Stomach (tissue), 9 donors: Measurements from ENCODE around the gene FBXL16. TPM values are rescaled to one million over a fixed set of nuclear protein-coding genes. Genes with fewer than 3 reads are reported as not detected.

ENCODE experiments used
- DNase-seq, 2 donors: peaks; one replicate each; pipeline versions ENCODE4 v3.0.0 to v3.0.0-alpha.2; 2013 to 2019
- H3K27ac ChIP-seq, 5 donors: fragments of 200-600 bp in 4 of 5; sonication (generic) in 4 of 5; one replicate each; pipeline ENCODE4 v1.5.1; 2013 to 2019; ENCODE audit warnings: mild to moderate bottlenecking in 1 of 5, moderate library complexity in 1 of 5
- H3K27me3 ChIP-seq, 3 donors: fragments of 200-600 bp; sonication (generic); one replicate each; pipeline ENCODE4 v1.5.1; 2017 to 2019; ENCODE audit warnings: mixed run types in 1 of 3
- H3K36me3 ChIP-seq, 4 donors: fragments of 200-600 bp; sonication (generic); 1 replicate in 3 of 4; 2 replicates in 1 of 4; pipeline ENCODE4 v1.5.1; 2016 to 2019
- H3K4me1 ChIP-seq, 4 donors: fragments of 200-600 bp; sonication (generic); one replicate each; pipeline ENCODE4 v1.5.1; 2016 to 2019
- H3K4me3 ChIP-seq, 4 donors: fragments of 200-600 bp; sonication (generic) in 3 of 4; one replicate each; pipeline ENCODE4 v1.5.1; 2016 to 2019; ENCODE audit warnings: mild to moderate bottlenecking in 1 of 4
- H3K9me3 ChIP-seq, 4 donors: fragments of 200-600 bp; sonication (generic); one replicate each; pipeline ENCODE4 v1.5.1; 2016 to 2019
- EP300 ChIP-seq: sonication (generic); formaldehyde crosslinking; IDR thresholded peaks from one replicate; pipeline ENCODE4 v1.6.1; 2017; ENCODE audit warnings: antibody characterized with exemption
- POLR2A ChIP-seq, 4 donors: fragments of 450-650 bp; IDR thresholded peaks; one replicate each; pipeline ENCODE4 v1.6.1; 2016; ENCODE audit warnings: antibody characterized with exemption in 4 of 4, control low read depth in 2 of 4, mild to moderate bottlenecking in 1 of 4, moderate library complexity in 1 of 4
- POLR2AphosphoS5 ChIP-seq, 3 donors: sonication (generic); formaldehyde crosslinking; IDR thresholded peaks; one replicate each; pipeline ENCODE4 v1.6.1; 2016; ENCODE audit warnings: antibody characterized with exemption in 3 of 3
- WGBS, 5 donors: extraction: QIAGEN DNeasy Blood & Tissue Kit in 3 of 5; methylation state at CpG; one replicate each; pipeline versions ENCODE4 v1.1.5 to v1.1.7; 2013 to 2018; 5-methylcytosine and 5-hydroxymethylcytosine counted together
- intact Hi-C: fragments of 100-400 bp; cut with DNase I; formaldehyde crosslinking; loops from one replicate; pipeline ENCODE4 v1.15.1; 2023; ENCODE audit warnings: low total_unique reads
- polyA plus RNA-seq, 3 donors: library from polyadenylated mRNA; stranded (reverse); fragments of 200-250 nt; gene quantifications; one replicate each; pipeline ENCODE4 v1.2.3, GENCODE V29; 2013
- total RNA-seq, 5 donors: library from RNA; depleted of rRNA; stranded (reverse); fragments of >200 nt; gene quantifications; one replicate each; pipeline versions ENCODE4 v1.1.0 to v1.2.3, GENCODE V29; 2014 to 2016
- TF ChIP-seq, protein P1 (sequence below), 7 experiments: fragments of 450-650 bp in 4 of 7; fragments of 200-600 bp in 3 of 7; sonication (generic) in 3 of 7; IDR thresholded peaks; one replicate each; pipeline ENCODE4 v1.5.1; 2016 to 2019; ENCODE audit warnings: antibody characterized with exemption in 7 of 7, control low read depth in 2 of 7, mild to moderate bottlenecking in 1 of 7
- donor health status: healthy with polysubstance abuse.
- donor health status: Bipolar disorder and iron deficiency.
- donor health status: healthy.

The FBXL16 gene
- total and polyA plus RNA-seq, 8 donors: 0.37 to 3.6 (median 0.72) TPM; not detected in 3

GRCh38 chr16:734981-735881, 29.6 kb upstream of the FBXL16 start:
- H3K4me1 ChIP-seq: peaks cover 7 to 16% (median 10%) of the 10 kb centered on the region in 4 donors
- intact Hi-C loops: no loop called here
- DNase-seq: no peak
- no peak overlapping the region for H3K27ac ChIP-seq
- H3K4me3 ChIP-seq: no peak overlapping the region
- H3K36me3 ChIP-seq: peaks cover 46 to 90% (median 85%) of the 10 kb centered on the region in 4 donors
- 91 to 96% (median 95%) methylated on average over 23 to 25 of the region's 25 CpGs for WGBS, 5 donors
- H3K9me3 ChIP-seq: no peaks in the 10 kb centered on the region
- no peaks in the 10 kb centered on the region for H3K27me3 ChIP-seq
- TF ChIP-seq POLR2AphosphoS5 (IDR thresholded peaks at IDR 0.05) (no peak), EP300 (no peak), POLR2A (IDR thresholded peaks at IDR 0.05) (no peak)
- TF ChIP-seq, protein P1, sequence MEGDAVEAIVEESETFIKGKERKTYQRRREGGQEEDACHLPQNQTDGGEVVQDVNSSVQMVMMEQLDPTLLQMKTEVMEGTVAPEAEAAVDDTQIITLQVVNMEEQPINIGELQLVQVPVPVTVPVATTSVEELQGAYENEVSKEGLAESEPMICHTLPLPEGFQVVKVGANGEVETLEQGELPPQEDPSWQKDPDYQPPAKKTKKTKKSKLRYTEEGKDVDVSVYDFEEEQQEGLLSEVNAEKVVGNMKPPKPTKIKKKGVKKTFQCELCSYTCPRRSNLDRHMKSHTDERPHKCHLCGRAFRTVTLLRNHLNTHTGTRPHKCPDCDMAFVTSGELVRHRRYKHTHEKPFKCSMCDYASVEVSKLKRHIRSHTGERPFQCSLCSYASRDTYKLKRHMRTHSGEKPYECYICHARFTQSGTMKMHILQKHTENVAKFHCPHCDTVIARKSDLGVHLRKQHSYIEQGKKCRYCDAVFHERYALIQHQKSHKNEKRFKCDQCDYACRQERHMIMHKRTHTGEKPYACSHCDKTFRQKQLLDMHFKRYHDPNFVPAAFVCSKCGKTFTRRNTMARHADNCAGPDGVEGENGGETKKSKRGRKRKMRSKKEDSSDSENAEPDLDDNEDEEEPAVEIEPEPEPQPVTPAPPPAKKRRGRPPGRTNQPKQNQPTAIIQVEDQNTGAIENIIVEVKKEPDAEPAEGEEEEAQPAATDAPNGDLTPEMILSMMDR (IDR thresholded peaks at IDR 0.05): no peak

DNA sequence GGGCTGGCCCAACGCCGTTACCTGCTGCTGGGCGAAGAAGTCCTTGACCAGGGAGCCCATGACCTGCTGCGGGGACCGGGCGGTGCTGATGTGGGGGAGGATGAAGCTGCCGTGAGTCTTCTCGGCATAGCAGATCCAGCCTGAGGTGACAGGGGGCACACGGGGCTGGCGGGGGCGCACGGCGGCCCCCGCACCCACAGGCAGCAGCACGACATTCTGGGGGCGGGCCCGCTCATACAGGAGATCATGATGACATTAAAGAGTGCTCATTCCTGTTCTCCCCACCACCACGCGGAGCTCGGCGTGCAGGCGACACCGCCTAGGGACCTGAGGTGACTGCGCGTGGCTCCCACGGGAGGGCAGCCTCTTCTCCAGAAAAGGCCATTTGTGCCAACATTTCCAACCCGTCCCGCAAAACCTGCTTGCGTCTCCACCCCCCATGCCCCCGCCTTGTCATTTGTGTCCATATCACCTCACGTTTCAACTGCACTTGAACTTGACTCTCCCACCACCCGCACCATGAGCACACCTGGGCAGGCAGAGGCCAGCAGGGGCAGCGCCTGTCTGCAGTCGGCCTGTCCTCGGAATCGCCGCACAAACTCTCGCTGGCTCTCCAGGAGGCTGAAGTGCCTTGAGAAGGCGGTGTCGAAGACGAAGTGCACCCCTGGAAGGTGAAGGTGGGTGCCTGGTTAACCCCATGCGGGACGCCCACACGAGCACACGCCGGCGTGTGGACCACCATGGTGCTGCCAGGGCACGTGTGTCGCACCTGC, 28.8 kb upstream of the FBXL16 start:
- no peak for DNase-seq
- H3K27me3 ChIP-seq: peaks cover 0 to 1% (median 0%) of the 10 kb centered on the region in 3 donors
- peaks cover 0 to 8% (median 2%) of the 10 kb centered on the region in 4 donors for H3K4me1 ChIP-seq
- intact Hi-C loops: no loop called here
- no peak overlapping the region for H3K4me3 ChIP-seq
- WGBS, 5 donors: 90 to 94% (median 91%) methylated on average over 46 to 49 of the region's 49 CpGs
- H3K36me3 ChIP-seq: peaks cover 46 to 93% (median 88%) of the 10 kb centered on the region in 4 donors
- TF ChIP-seq POLR2A (IDR thresholded peaks at IDR 0.05): no peak
- TF ChIP-seq EP300: no peak
- no peak for TF ChIP-seq POLR2AphosphoS5 (IDR thresholded peaks at IDR 0.05)
- no peaks in the 10 kb centered on the region for H3K9me3 ChIP-seq
- H3K27ac ChIP-seq: no peak overlapping the region

GRCh38 chr16:733382-734207, 28.0 kb upstream of the FBXL16 start:
- no peak overlapping the region for H3K27ac ChIP-seq
- peaks cover 46 to 91% (median 82%) of the 10 kb centered on the region in 4 donors for H3K36me3 ChIP-seq
- 69 to 88% (median 81%) methylated on average over 13 to 34 of the region's 34 CpGs for WGBS, 5 donors
- no peak overlapping the region for H3K4me3 ChIP-seq
- H3K4me1 ChIP-seq: peaks cover 5 to 10% (median 5%) of the 10 kb centered on the region in 4 donors
- TF ChIP-seq POLR2AphosphoS5 (IDR thresholded peaks at IDR 0.05): no peak
- TF ChIP-seq POLR2A (IDR thresholded peaks at IDR 0.05): no peak
- TF ChIP-seq EP300: no peak
- TF ChIP-seq, protein P1 (IDR thresholded peaks at IDR 0.05): no peak
- intact Hi-C loops: no loop called here
- peaks cover 0 to 9% (median 3%) of the 10 kb centered on the region in 3 donors for H3K27me3 ChIP-seq
- no peaks in the 10 kb centered on the region for H3K9me3 ChIP-seq
- no peak for DNase-seq

DNA sequence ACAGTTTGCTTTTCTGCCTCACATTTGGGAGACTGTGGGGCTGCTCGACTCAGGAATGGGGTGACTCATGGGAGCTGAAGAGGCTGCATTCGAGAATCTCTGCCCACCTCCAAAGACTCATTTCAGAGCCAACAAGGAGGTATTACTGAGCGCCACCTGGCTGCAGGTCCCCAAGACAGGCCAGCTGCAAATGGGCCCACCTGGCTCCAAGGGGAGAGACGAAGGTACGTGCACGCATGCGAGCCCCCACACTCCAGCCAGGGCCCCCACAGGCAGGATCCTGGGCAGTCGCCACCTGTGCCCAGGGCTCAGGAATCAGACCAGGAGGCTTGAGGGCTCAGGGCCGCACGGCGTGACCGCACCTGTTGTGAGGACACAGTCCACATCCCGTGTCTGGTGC, 27.3 kb upstream of the FBXL16 start:
- H3K4me3 ChIP-seq: no peak overlapping the region
- no peaks in the 10 kb centered on the region for H3K9me3 ChIP-seq
- peaks cover 0 to 16% (median 10%) of the 10 kb centered on the region in 3 donors for H3K27me3 ChIP-seq
- peaks cover 12 to 16% (median 12%) of the 10 kb centered on the region in 4 donors for H3K4me1 ChIP-seq
- DNase-seq: no peak
- intact Hi-C loops: no loop called here
- peaks cover 45 to 85% (median 77%) of the 10 kb centered on the region in 4 donors for H3K36me3 ChIP-seq
- no peak overlapping the region for H3K27ac ChIP-seq
- WGBS, 5 donors: 88 to 93% (median 90%) methylated on average over 7 to 13 of the region's 13 CpGs
- no peak for TF ChIP-seq POLR2A (IDR thresholded peaks at IDR 0.05)
- no peak for TF ChIP-seq POLR2AphosphoS5 (IDR thresholded peaks at IDR 0.05)
- TF ChIP-seq, protein P1 (IDR thresholded peaks at IDR 0.05): no peak
- TF ChIP-seq EP300: no peak
